Measurements from ENCODE around the gene RDH13. TPM values are rescaled to one million over a fixed set of nuclear protein-coding genes. Genes with fewer than 3 reads are reported as not detected.

RDH13 gene
- total and polyA plus RNA-seq, 10 of the 15 experiments (the other 5 are each of a cell fraction or from before 2014, with no cell fraction given) = 1.3 to 11.6 (median 8.9) TPM

DNA sequence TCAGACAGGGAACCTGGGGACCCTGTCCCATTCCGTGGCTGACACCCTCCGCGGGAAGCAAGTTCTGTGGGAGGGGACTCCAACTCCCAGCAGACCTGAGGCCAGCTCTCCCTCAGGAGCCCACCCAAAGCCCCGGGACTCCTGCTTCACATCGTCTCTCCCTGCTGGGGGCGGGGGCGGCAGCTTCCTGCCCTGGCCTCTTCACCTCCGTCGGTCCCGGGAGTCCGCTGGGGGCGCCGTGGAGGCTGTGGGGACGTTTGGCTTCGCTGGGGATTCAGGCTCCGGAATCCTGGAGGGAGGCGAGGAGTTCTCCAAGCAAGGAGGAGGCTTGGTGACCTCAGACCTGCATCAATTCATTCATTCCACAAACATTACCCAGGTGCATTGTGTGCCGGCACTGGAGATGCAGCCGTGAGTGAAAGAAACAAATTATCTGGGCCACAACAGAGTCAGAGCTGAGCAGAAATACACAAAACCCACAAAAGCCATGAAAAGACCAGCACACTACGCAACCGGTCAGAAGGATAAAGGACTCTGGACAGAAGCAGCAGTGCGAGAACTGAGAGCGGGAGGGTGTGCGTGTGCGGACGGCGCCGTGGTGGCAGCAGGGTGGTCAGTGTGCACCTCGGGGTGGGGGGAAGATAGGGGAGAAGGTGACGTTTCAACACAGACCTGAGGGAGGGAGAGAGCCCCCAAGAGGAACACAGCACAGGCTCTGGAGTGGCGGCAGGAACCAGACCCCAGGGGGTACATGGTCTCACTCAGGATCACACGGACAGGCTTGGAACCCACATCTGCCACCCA lies 31.7 kb upstream of the RDH13 start:
- H3K27ac ChIP-seq (ENCODE audit: control insufficient read depth, insufficient read depth) = no peak overlapping the region
- H3K4me1 ChIP-seq (ENCODE audit: control insufficient read depth, insufficient read depth, low read length) = no peaks in the 10 kb centered on the region
- no peaks in the 10 kb centered on the region for H3K79me2 ChIP-seq (ENCODE audit: control insufficient read depth, insufficient read depth, low read length)
- DNase-seq (ENCODE audit: low read depth, low spot score) = no peak
- peaks cover 0 to 2% of the 10 kb centered on the region in 2 experiments; a peak in 2 of 4 replicates for H3K36me3 ChIP-seq (ENCODE audit: control insufficient read depth in 2 of 2, insufficient read depth in 2 of 2, low read length in 1 of 2)
- no peak overlapping the region for H2AFZ ChIP-seq (ENCODE audit: control insufficient read depth, low read depth, low read length)
- 89% methylated on average over 30 of the region's 32 CpGs for WGBS (ENCODE audit: insufficient coverage, insufficient replicate concordance, low lambda C conversion rate, missing lambda C conversion rate)
- H4K20me1 ChIP-seq (ENCODE audit: control insufficient read depth, insufficient read depth) = no peaks in the 10 kb centered on the region
- in situ Hi-C loops (cut with MboI) (no loop called here), intact Hi-C loops (cut with micrococcal nuclease; ENCODE audit: unreplicated experiment) (no loop called here)
- CTCF ChIA-PET = no interaction called here
- H3K4me2 ChIP-seq (ENCODE audit: control insufficient read depth, insufficient read depth) = no peak overlapping the region
- no peak for ATAC-seq
- no peak overlapping the region for H3K9ac ChIP-seq (ENCODE audit: control insufficient read depth, insufficient read depth, low read length)
- FAIRE-seq = no peak
- H3K4me3 ChIP-seq = no peak overlapping the region
- H3K9me3 ChIP-seq (replicated peaks; ENCODE audit: control insufficient read depth, insufficient read depth, low read length) = no peaks in the 10 kb centered on the region
- no TSS peak for BruUV-seq (replicated peaks)
- POLR2A ChIA-PET = no interaction called here
- TF ChIP-seq NBN (IDR thresholded peaks at IDR 0.05) (no peak), CREB1 (IDR thresholded peaks at IDR 0.05; ENCODE audit: low read depth) (no peak), TCF3 (IDR thresholded peaks at IDR 0.05; ENCODE audit: borderline replicate concordance, insufficient read depth, low read depth, low read length) (no peak), MYC (IDR thresholded peaks at IDR 0.05; ENCODE audit: insufficient read depth, insufficient read length, insufficient replicate concordance, low read length, severe bottlenecking) (no peak), ZNF384 (IDR thresholded peaks at IDR 0.05; ENCODE audit: borderline replicate concordance, low read depth, low read length) (no peak), RCOR1 (conservative IDR thresholded peaks at IDR 0.05; ENCODE audit: low read depth, low read length) (no peak)
- TF ChIP-seq, protein P1, sequence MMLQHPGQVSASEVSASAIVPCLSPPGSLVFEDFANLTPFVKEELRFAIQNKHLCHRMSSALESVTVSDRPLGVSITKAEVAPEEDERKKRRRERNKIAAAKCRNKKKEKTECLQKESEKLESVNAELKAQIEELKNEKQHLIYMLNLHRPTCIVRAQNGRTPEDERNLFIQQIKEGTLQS (IDR thresholded peaks at IDR 0.05; ENCODE audit: borderline replicate concordance, extremely low read depth, low read depth, low read length) = no peak
- RAD21 ChIA-PET (ENCODE audit: unreplicated experiment) = no interaction called here
- SMC1A ChIA-PET (ENCODE audit: uncharacterized antibody, unreplicated experiment) = no interaction called here
- no peaks in the 10 kb centered on the region for H3K27me3 ChIP-seq (replicated peaks in 1 of 2; ENCODE audit: control insufficient read depth in 2 of 2, insufficient read depth in 2 of 2, low read length in 1 of 2)

Data from GM12878 (cell line).